ENCODE results near the gene ADA. TPM values are rescaled to one million over a fixed set of nuclear protein-coding genes. Genes with fewer than 3 reads are reported as not detected.

The ADA gene
- total RNA-seq, 2 experiments from 2014 or later = 67.0 to 142 TPM

- Histone ChIP-seq H3K4me2 (ENCODE audit: low read length) (no peak overlapping the region), H3K4me3 (ENCODE audit: low read depth, low read length, poor library complexity, severe bottlenecking) (no peak overlapping the region), H3K79me2 (ENCODE audit: insufficient read depth, low read depth, low read length) (no peaks in the 10 kb centered on the region), H2AFZ (ENCODE audit: low read length) (no peak overlapping the region), H3K9me3 (ENCODE audit: low read length) (peaks cover 9% of the 10 kb centered on the region; the same call in 1 of the 2 replicates), H3K4me1 (ENCODE audit: insufficient read depth, low read length, poor library complexity, severe bottlenecking) (no peaks in the 10 kb centered on the region), H3K9me2 (ENCODE audit: insufficient read depth, low read length) (no peaks in the 10 kb centered on the region), H3K36me3 (ENCODE audit: insufficient read depth, low read length) (peaks cover 95% of the 10 kb centered on the region), H4K20me1 (ENCODE audit: insufficient read depth, low read length) (no peaks in the 10 kb centered on the region), H3K27ac (ENCODE audit: low read depth, low read length, poor library complexity, severe bottlenecking) (no peak overlapping the region)
- intact Hi-C loops (cut with micrococcal nuclease; ENCODE audit: unreplicated experiment) = no loop called here
- CTCF ChIA-PET (ENCODE audit: unreplicated experiment) = no interaction called here
- DNase-seq (ENCODE audit: low spot score) = no peak
- POLR2A ChIA-PET = interaction anchor here (0.8 to 1.1 kb wide), 3 partner anchors 9 to 19 kb away, joined by 3 to 5 read pairs (median 3); no protein-coding TSS in a partner anchor
- BruUV-seq (replicated peaks) = no TSS peak
- no peak for TF ChIP-seq CTCF (conservative IDR thresholded peaks at IDR 0.05; ENCODE audit: low read length)
- no peak for TF ChIP-seq EZH2phosphoT487 (IDR thresholded peaks at IDR 0.05; ENCODE audit: borderline replicate concordance, low read depth, low read length)
Observed at GRCh38 chr20:44629017-44629385, 22.5 kb downstream of the ADA start.

- Histone ChIP-seq H3K4me1 (ENCODE audit: insufficient read depth, low read length, poor library complexity, severe bottlenecking) (no peaks in the 10 kb centered on the region), H2AFZ (ENCODE audit: low read length) (no peak overlapping the region), H3K79me2 (ENCODE audit: insufficient read depth, low read depth, low read length) (no peaks in the 10 kb centered on the region), H3K9me3 (ENCODE audit: low read length) (peaks cover 24% of the 10 kb centered on the region), H3K4me3 (ENCODE audit: low read depth, low read length, poor library complexity, severe bottlenecking) (no peak overlapping the region), H3K4me2 (ENCODE audit: low read length) (no peak overlapping the region), H4K20me1 (ENCODE audit: insufficient read depth, low read length) (no peaks in the 10 kb centered on the region), H3K27ac (ENCODE audit: low read depth, low read length, poor library complexity, severe bottlenecking) (no peak overlapping the region), H3K9me2 (ENCODE audit: insufficient read depth, low read length) (no peaks in the 10 kb centered on the region), H3K36me3 (ENCODE audit: insufficient read depth, low read length) (peaks cover 95% of the 10 kb centered on the region)
- TF ChIP-seq CTCF (conservative IDR thresholded peaks at IDR 0.05; ENCODE audit: low read length) (no peak), EZH2phosphoT487 (IDR thresholded peaks at IDR 0.05; ENCODE audit: borderline replicate concordance, low read depth, low read length) (no peak)
- no TSS peak for BruUV-seq (replicated peaks)
- ChIA-PET POLR2A (no interaction called here), CTCF (ENCODE audit: unreplicated experiment) (no interaction called here)
- intact Hi-C loops (cut with micrococcal nuclease; ENCODE audit: unreplicated experiment) = no loop called here
- no peak for DNase-seq (ENCODE audit: low spot score)
Observed at GRCh38 chr20:44627364-44628010, 24.0 kb downstream of the ADA start.

- Histone ChIP-seq H3K9me2 (ENCODE audit: insufficient read depth, low read length) (no peaks in the 10 kb centered on the region), H3K36me3 (ENCODE audit: insufficient read depth, low read length) (peaks cover 95% of the 10 kb centered on the region), H4K20me1 (ENCODE audit: insufficient read depth, low read length) (no peaks in the 10 kb centered on the region), H3K4me2 (ENCODE audit: low read length) (no peak overlapping the region), H3K4me1 (ENCODE audit: insufficient read depth, low read length, poor library complexity, severe bottlenecking) (no peaks in the 10 kb centered on the region), H3K79me2 (ENCODE audit: insufficient read depth, low read depth, low read length) (no peaks in the 10 kb centered on the region), H3K27ac (ENCODE audit: low read depth, low read length, poor library complexity, severe bottlenecking) (no peak overlapping the region), H3K4me3 (ENCODE audit: low read depth, low read length, poor library complexity, severe bottlenecking) (no peak overlapping the region), H3K9me3 (ENCODE audit: low read length) (peaks cover 24% of the 10 kb centered on the region), H2AFZ (ENCODE audit: low read length) (no peak overlapping the region)
- ChIA-PET POLR2A (interaction anchor here (0.8 kb wide), 1 partner anchor 9 kb away, joined by 3 read pairs; no protein-coding TSS in a partner anchor), CTCF (ENCODE audit: unreplicated experiment) (no interaction called here)
- intact Hi-C loops (cut with micrococcal nuclease; ENCODE audit: unreplicated experiment) = no loop called here
- BruUV-seq (replicated peaks) = no TSS peak
- no peak for DNase-seq (ENCODE audit: low spot score)
- TF ChIP-seq CTCF (conservative IDR thresholded peaks at IDR 0.05; ENCODE audit: low read length) (no peak), EZH2phosphoT487 (IDR thresholded peaks at IDR 0.05; ENCODE audit: borderline replicate concordance, low read depth, low read length) (no peak)
Observed at GRCh38 chr20:44626278-44626677, 25.2 kb downstream of the ADA start.

Measured in OCI-LY7 (cell line).